MCF 10A (cell line): ENCODE measurements around the gene RTP4. TPM values are rescaled to one million over a fixed set of nuclear protein-coding genes. Genes with fewer than 3 reads are reported as not detected.
A peak's percentile ranks its signal among the peaks of the same experiment; 100 is the strongest.

Experiments
- BruUV-seq: library from RNA; stranded (reverse); fragments of 400-500 nt; replicated peaks from 2 replicates; lab custom pipeline; 2021; lab: Mats Ljungman, UMichigan
- CTCF ChIA-PET: fragments of 300-600 bp; sonication (Branson Sonifier 250); formaldehyde crosslinking; extraction: SDS; loops from one replicate; lab custom pipeline; 2021; ENCODE audit warnings: antibody characterized with exemption, inconsistent platforms; lab: Yijun Ruan, JAX
- POLR2A ChIA-PET: fragments of 300-600, 350-650 bp; sonication (Branson Sonifier 250); formaldehyde crosslinking; extraction: SDS; loops from one replicate; lab custom pipeline; 2020; ENCODE audit warnings: antibody characterized with exemption, inconsistent platforms; lab: Yijun Ruan, JAX
- DNase-seq: peaks from one replicate; pipeline ENCODE4 v3.0.0-alpha.2; 2018; ENCODE audit not compliant: unreplicated experiment
- H3K27ac Mint-ChIP-seq: one replicate; pipeline ENCODE4 v1.8.0; 2022; ENCODE audit warnings: mild to moderate bottlenecking, low read depth, mixed read lengths; ENCODE audit not compliant: unreplicated experiment
- H3K27me3 Mint-ChIP-seq: one replicate; pipeline ENCODE4 v1.8.0; 2022; ENCODE audit warnings: mixed read lengths; ENCODE audit not compliant: insufficient read depth, unreplicated experiment
- H3K36me3 Mint-ChIP-seq: one replicate; pipeline ENCODE4 v1.8.0; 2022; ENCODE audit warnings: mild to moderate bottlenecking, moderate library complexity, mixed read lengths; ENCODE audit not compliant: insufficient read depth, unreplicated experiment
- H3K4me1 Mint-ChIP-seq: one replicate; pipeline ENCODE4 v1.8.0; 2022; ENCODE audit warnings: mixed read lengths; ENCODE audit not compliant: insufficient read depth, unreplicated experiment
- H3K4me3 Mint-ChIP-seq: one replicate; pipeline ENCODE4 v1.8.0; 2022; ENCODE audit warnings: mild to moderate bottlenecking, moderate library complexity, mixed read lengths; ENCODE audit not compliant: unreplicated experiment
- H3K9me3 Mint-ChIP-seq: one replicate; pipeline ENCODE4 v1.8.0; 2022; ENCODE audit warnings: mixed read lengths; ENCODE audit not compliant: unreplicated experiment
- intact Hi-C: fragments of 100-400 bp; cut with micrococcal nuclease; formaldehyde crosslinking; loops from 2 replicates; pipeline ENCODE4 v1.14.1; 2022
- total RNA-seq: library from RNA; stranded (reverse); gene quantifications from 2 replicates; pipeline ENCODE4 v1.2.3, GENCODE V29; 2022
- TF ChIP-seq, protein P1 (sequence below): fragments of 200-600 bp; IDR thresholded peaks from one replicate; pipeline ENCODE4 v1.8.0; 2022; ENCODE audit warnings: antibody characterized with exemption, mild to moderate bottlenecking; ENCODE audit not compliant: unreplicated experiment

The RTP4 gene
- total RNA-seq, 1 experiment from 2014 or later = not detected

GRCh38 chr3:187367561-187368103 lies 553 bp upstream of the RTP4 start:
- H3K4me3 Mint-ChIP-seq = no peak overlapping the region

GRCh38 chr3:187369089-187369447 lies 883 bp downstream of the RTP4 start:
- ChIA-PET CTCF (interaction anchor here (0.7 kb wide), 1 partner anchor 247 kb away, joined by 3 read pairs; no protein-coding TSS in a partner anchor), POLR2A (interaction anchor here (0.6 kb wide), 1 partner anchor 12 kb away, joined by 4 read pairs; no protein-coding TSS in a partner anchor)
- Mint-ChIP-seq H3K4me3 (peak overlapping the region; percentile 51), H3K27me3 (peaks cover 30% of the 10 kb centered on the region), H3K9me3 (no peaks in the 10 kb centered on the region), H3K36me3 (no peaks in the 10 kb centered on the region), H3K4me1 (no peaks in the 10 kb centered on the region), H3K27ac (peak overlapping the region; percentile 70)
- DNase-seq = no peak
- TF ChIP-seq, protein P1, sequence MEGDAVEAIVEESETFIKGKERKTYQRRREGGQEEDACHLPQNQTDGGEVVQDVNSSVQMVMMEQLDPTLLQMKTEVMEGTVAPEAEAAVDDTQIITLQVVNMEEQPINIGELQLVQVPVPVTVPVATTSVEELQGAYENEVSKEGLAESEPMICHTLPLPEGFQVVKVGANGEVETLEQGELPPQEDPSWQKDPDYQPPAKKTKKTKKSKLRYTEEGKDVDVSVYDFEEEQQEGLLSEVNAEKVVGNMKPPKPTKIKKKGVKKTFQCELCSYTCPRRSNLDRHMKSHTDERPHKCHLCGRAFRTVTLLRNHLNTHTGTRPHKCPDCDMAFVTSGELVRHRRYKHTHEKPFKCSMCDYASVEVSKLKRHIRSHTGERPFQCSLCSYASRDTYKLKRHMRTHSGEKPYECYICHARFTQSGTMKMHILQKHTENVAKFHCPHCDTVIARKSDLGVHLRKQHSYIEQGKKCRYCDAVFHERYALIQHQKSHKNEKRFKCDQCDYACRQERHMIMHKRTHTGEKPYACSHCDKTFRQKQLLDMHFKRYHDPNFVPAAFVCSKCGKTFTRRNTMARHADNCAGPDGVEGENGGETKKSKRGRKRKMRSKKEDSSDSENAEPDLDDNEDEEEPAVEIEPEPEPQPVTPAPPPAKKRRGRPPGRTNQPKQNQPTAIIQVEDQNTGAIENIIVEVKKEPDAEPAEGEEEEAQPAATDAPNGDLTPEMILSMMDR = no peak
- no TSS peak for BruUV-seq
- intact Hi-C loops = no loop called here

More at GRCh38 chr3:187367561-187368103, 553 bp upstream of the RTP4 start:
- Mint-ChIP-seq H3K27me3 (peaks cover 16% of the 10 kb centered on the region), H3K27ac (peak overlapping the region; percentile 70), H3K9me3 (no peaks in the 10 kb centered on the region), H3K4me1 (no peaks in the 10 kb centered on the region), H3K36me3 (no peaks in the 10 kb centered on the region)
- ChIA-PET POLR2A (no interaction called here), CTCF (interaction anchor here (1.1 kb wide), 1 partner anchor 312 kb away, joined by 4 read pairs; no protein-coding TSS in a partner anchor)
- DNase-seq = no peak
- no TSS peak for BruUV-seq
- intact Hi-C loops = no loop called here
- TF ChIP-seq, protein P1 = no peak

DNA sequence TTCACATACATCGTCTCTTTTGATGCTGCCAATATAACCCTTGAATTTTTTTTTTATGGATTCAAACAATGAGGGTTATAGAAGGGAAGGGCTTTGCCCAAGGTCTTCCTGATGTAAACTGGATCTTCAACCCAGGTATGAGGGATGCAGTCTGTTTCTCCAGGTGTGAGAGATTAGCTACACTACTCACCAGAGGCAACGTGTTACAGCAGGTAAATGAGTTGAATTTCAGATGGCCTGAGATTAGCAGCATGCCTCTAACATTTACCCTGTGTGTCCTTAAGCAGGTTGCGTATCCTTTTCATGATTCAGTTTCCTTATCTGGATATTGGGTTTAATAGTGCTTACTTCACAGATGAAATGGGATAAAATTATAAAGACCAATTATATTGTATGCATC lies 1.9 kb downstream of the RTP4 start:
- no peaks in the 10 kb centered on the region for H3K9me3 Mint-ChIP-seq
- no TSS peak for BruUV-seq
- no peaks in the 10 kb centered on the region for H3K36me3 Mint-ChIP-seq
- H3K27ac Mint-ChIP-seq = no peak overlapping the region
- TF ChIP-seq, protein P1 = no peak
- ChIA-PET POLR2A (no interaction called here), CTCF (no interaction called here)
- H3K27me3 Mint-ChIP-seq = peaks cover 38% of the 10 kb centered on the region
- H3K4me3 Mint-ChIP-seq = no peak overlapping the region
- intact Hi-C loops = no loop called here
- no peaks in the 10 kb centered on the region for H3K4me1 Mint-ChIP-seq
- DNase-seq = no peak

DNA sequence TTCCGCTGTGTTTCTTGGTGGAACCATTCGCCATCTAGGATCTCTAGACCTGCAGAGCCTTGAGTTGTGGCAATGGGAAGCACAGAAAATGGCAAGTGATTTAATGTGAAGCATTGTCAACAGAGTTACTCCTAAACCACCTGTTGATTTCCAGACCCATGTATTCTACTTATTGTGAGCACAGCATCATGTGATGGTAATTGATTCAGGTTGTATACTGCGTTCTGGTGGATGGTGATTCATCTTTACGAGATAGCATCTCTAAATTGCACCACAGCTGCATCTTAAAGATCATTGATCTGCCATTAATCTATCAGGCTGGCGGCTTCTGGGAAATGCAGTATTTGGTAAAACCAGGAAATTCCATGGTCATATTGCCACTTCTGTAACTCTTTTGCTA lies 7.4 kb downstream of the RTP4 start:
- Mint-ChIP-seq H3K27me3 (peaks cover 38% of the 10 kb centered on the region), H3K4me3 (no peak overlapping the region), H3K36me3 (no peaks in the 10 kb centered on the region), H3K4me1 (no peaks in the 10 kb centered on the region), H3K9me3 (no peaks in the 10 kb centered on the region), H3K27ac (no peak overlapping the region)
- POLR2A ChIA-PET = no interaction called here
- intact Hi-C loops = no loop called here
- no TSS peak for BruUV-seq
- DNase-seq = no peak
- CTCF ChIA-PET = no interaction called here
- TF ChIP-seq, protein P1 = no peak
